ENCODE results near the gene DHX32.
"Not testable (repeated sequence)": the region's sequence is repeated elsewhere in the genome, so short reads cannot be mapped to it uniquely, and the experiment has no call there.

DNA sequence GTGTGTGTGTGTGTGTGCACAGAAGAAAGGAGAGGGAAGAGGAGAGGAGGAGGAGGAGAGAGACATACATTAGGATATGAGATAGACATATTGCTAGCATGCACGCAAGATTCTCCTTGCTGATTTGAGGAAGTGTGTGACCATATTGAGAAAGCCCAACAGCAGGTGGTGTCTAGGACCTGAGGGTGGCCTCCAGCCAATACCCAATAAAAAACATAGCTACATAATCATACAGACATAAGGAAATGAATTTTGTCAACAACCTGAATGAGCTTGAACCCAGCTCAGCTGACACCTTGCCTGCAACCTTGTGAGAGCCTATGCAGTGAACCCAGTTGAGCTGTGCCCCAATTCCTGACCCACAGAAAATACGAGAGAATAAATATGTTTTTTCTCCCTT is 26.5 kb upstream of the DHX32 start:
- TF ChIP-seq, protein P1, sequence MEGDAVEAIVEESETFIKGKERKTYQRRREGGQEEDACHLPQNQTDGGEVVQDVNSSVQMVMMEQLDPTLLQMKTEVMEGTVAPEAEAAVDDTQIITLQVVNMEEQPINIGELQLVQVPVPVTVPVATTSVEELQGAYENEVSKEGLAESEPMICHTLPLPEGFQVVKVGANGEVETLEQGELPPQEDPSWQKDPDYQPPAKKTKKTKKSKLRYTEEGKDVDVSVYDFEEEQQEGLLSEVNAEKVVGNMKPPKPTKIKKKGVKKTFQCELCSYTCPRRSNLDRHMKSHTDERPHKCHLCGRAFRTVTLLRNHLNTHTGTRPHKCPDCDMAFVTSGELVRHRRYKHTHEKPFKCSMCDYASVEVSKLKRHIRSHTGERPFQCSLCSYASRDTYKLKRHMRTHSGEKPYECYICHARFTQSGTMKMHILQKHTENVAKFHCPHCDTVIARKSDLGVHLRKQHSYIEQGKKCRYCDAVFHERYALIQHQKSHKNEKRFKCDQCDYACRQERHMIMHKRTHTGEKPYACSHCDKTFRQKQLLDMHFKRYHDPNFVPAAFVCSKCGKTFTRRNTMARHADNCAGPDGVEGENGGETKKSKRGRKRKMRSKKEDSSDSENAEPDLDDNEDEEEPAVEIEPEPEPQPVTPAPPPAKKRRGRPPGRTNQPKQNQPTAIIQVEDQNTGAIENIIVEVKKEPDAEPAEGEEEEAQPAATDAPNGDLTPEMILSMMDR (conservative IDR thresholded peaks at IDR 0.05 in 1 of 2, IDR thresholded peaks at IDR 0.05 in 1 of 2; ENCODE audit: extremely low read depth in 1 of 2, insufficient read depth in 1 of 2, low read depth in 1 of 2, low read length in 2 of 2), result not testable (repeated sequence)
- TF ChIP-seq EZH2 (IDR thresholded peaks at IDR 0.05; ENCODE audit: borderline replicate concordance, low read length), result not testable (repeated sequence)

Measured in mammary epithelial cell (primary cell).